ENCODE results near the gene MVB12B.

Gene MVB12B

GRCh38 chr9:126516936-126517832, 190.6 kb downstream of the MVB12B start:
- H3K4me3 ChIP-seq, result peak overlapping the region in 6 of 7 experiments; percentile 8 to 40 (median 25)
- H3K27ac ChIP-seq, result peak overlapping the region in 20 of 21 experiments; percentile 1 to 89 (median 70)

DNA sequence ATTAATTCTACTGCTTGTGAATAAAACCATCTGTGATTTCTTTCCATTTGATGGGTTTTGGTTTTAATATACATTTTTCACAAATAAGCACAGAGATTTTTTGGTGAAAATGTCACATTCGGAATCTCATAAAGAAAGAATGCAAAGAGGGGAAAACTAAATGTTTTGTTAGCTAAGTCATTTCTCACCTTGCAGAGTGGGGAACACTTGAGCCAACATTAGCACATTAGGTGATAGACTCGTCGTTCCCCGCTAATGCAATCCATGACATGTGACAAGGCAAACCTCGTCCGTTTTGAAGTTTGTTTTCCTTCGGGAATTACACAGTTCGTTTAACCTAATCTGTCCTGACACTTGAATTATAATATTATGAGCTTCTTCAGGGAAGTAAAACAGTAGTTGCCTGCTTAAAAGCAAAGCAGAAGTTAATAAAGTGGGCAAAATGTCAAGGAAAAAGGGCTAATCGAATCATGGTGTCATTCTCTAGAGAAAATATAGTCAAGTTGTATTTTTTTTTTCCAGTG, 191.3 kb downstream of the MVB12B start:
- Histone ChIP-seq H3K27ac (peak overlapping the region in 14 of 21 experiments; percentile 48 to 89 (median 75)), H3K4me3 (peak overlapping the region in 3 of 7 experiments; percentile 22 to 37 (median 26))

GRCh38 chr9:126518763-126519162, 192.1 kb downstream of the MVB12B start:
- Histone ChIP-seq H3K4me3 (no peak overlapping the region), H3K27ac (peak overlapping the region in 3 of 21 experiments; percentile 79 to 89 (median 87))

DNA sequence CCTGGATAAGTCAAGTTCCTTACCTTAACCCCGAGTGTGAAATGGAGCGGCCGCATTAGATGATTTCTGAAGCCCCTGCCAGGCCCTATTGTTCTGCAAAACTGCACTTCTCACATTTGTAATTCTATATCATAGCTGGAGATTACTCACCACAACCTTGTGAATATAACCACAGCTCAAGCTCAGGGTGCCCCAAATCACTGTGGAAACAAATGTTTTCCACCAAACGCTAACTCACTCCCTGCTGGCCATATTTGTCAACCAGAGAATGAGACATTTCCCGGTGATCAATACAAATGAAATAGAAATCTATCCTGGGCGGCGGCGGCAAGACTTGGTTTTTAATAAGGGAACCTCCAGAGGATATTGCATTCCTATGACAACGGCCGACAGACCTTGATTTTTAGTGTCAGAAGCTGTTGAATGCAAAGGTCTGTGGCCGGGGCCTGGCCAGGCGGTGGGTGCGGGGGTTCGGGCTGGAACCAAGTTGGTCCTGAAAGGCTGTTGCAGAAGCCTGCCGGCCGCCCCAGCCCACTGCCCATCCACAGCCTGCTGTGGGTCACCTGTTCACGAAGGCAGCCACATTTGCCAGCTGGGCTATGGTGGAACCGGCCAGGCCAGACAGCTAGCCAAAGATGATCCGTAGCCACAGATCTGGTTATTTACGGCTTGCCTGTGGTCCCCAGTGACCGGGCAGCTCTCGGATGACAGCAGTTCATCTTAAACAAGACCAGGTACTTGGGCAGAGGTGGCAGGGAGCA, 193.2 kb downstream of the MVB12B start:
- H3K4me3 ChIP-seq, result no peak overlapping the region

GRCh38 chr9:126520453-126520852, 193.8 kb downstream of the MVB12B start:
- H3K27ac ChIP-seq, result peak overlapping the region in 1 of 21 experiments; percentile 87
- H3K4me3 ChIP-seq, result no peak overlapping the region

More for the DNA sequence above, 193.2 kb downstream of the MVB12B start:
- peak overlapping the region in 1 of 21 experiments; percentile 87 for H3K27ac ChIP-seq

GRCh38 chr9:126521089-126521488, 194.5 kb downstream of the MVB12B start:
- no peak overlapping the region for H3K4me3 ChIP-seq
- H3K27ac ChIP-seq, result no peak overlapping the region

GRCh38 chr9:126521551-126521950, 194.9 kb downstream of the MVB12B start:
- H3K27ac ChIP-seq, result no peak overlapping the region
- no peak overlapping the region for H3K4me3 ChIP-seq

- Histone ChIP-seq H3K4me3 (no peak overlapping the region), H3K27ac (no peak overlapping the region)
Measured at GRCh38 chr9:126521976-126522590, 195.5 kb downstream of the MVB12B start.

GRCh38 chr9:126522612-126523356, 196.2 kb downstream of the MVB12B start:
- Histone ChIP-seq H3K27ac (peak overlapping the region in 3 of 21 experiments; percentile 14 to 68 (median 33)), H3K4me3 (no peak overlapping the region)

- peak overlapping the region in 4 of 21 experiments; percentile 32 to 68 (median 49) for H3K27ac ChIP-seq
- no peak overlapping the region for H3K4me3 ChIP-seq
Measured at GRCh38 chr9:126523611-126524111, 197.0 kb downstream of the MVB12B start.

GRCh38 chr9:126524353-126525077, 197.9 kb downstream of the MVB12B start:
- Histone ChIP-seq H3K4me3 (no peak overlapping the region), H3K27ac (peak overlapping the region in 2 of 21 experiments; percentile 32 to 68)

DNA sequence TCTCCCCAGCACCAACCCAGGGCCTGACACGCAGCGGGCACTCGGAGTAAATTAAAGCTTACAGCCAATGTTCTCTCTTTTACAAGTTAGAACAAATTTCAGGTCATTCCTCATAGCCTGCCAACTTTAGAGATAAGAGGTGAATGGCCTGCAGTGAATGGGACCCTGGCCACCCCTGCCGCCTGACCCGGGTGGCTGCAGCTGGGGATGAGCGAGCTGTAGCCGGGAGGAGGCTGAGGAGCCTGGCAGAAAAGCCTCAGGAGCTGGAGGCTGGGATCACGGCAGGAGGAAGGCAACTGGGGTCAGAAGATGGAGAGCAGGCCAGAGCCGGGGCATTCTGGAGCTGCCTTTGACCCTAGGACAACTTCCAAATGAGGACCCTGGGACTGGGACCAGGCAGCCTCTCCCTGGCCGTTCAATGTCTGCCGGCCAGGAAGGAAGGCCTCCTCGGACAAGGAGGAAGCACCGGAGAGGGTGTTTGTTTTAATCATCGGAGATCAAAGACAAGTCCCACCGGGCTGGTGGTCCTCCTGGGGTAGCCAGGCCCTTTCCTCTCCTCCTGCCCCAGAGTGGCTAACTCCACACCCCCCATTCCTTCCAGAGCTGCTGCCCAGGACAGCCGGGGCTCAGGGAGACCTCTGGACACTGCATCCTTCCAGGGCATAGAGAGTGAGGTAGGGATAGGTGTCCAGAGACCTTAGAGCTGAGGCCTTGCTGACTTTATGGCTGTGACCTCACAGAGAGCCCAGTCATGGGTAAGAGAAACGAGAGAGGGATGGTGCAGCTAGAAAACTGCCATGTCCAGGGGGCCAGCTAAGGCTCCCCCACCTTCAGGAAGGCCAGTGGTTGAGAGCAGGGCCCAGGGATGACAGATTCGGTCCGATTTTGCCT, 199.8 kb downstream of the MVB12B start:
- no peak overlapping the region for H3K4me3 ChIP-seq
- no peak overlapping the region for H3K27ac ChIP-seq

DNA sequence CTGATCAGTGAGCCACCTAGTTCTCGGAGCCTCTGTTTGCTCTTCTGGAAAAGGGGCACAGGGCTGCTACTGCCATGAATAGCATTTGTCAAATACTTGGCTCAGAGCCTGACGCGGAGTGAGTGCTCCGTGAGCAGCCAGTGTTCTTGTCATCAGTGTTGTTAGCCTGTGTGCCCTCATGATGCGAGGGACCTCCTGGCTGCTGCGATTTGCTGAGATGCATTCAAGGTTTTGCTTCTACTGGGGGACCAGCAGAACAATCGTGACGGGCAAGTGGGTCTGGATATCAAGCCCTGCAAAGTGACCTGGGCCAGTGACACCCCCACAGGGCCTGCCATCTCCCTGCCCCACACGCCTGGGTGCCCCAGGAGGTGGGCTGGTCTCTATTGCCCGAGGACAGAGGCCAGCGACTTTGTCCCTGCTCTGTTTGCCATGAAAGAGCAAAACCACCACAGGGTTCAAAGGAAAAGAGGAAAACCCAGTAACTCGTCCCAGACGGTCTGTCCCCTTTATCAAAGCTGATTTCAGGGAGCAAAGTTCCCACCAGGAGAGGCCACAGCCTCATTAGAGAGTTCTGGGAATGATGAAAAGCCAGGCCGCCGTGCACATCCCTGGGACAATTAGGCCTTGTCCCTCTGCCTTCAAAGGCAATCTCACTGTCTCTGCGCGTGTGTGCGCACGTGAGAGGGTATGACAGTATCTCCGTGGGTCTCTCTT, 200.6 kb downstream of the MVB12B start:
- Histone ChIP-seq H3K4me3 (no peak overlapping the region), H3K27ac (no peak overlapping the region)

- no peak overlapping the region for H3K27ac ChIP-seq
Measured at GRCh38 chr9:126528111-126528510, 201.5 kb downstream of the MVB12B start.

GRCh38 chr9:126528915-126529314, 202.3 kb downstream of the MVB12B start:
- H3K4me3 ChIP-seq, result no peak overlapping the region
- H3K27ac ChIP-seq, result no peak overlapping the region

More at GRCh38 chr9:126528111-126528510, 201.5 kb downstream of the MVB12B start:
- no peak overlapping the region for H3K4me3 ChIP-seq

- H3K27ac ChIP-seq, result no peak overlapping the region
- no peak overlapping the region for H3K4me3 ChIP-seq
Measured at GRCh38 chr9:126531035-126531571, 204.5 kb downstream of the MVB12B start.

Data from skin epidermis (tissue), 12 donors.